ENCODE data around the gene MZT2B. TPM values are rescaled to one million over a fixed set of nuclear protein-coding genes. Genes with fewer than 3 reads are reported as not detected.
A peak's percentile ranks its signal among the peaks of the same experiment; 100 is the strongest.

Gene MZT2B
- total and polyA plus RNA-seq, 2 of the 13 experiments (the other 11 are each of a cell fraction or from before 2014, with no cell fraction given) = 253 to 410 TPM

DNA sequence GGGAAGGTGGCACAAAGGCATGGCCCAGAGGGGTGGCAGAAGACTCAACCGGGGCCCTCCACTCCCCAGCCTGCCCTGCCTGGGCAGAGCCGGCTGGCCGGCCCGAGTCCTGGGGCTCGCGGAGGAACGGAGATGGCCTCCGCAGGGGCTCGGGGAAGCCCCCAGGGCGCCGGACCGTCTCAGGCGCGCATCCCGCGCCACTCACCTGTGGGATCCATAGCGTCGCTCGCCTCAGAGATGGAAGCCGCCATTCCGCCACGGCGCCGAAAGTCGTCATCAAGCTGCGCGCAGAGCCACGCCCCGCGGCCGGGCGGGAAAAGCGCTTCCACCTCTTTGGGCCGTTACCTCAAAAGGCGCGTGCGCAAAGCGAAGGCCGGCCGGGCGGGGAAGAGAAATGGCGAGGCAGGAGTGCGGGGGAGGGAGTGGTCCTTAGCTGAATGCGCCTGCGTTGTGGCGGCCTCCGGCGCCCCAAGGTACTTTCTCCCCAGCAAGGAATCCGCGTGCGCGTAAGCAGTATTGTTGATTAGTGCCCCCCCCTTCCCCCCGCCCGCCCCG lies 660 bp upstream of the MZT2B start, which contains the start of gene SMPD4 (continued):
- no peak; the same call in 1 of the 2 replicates for TF ChIP-seq KLF9 (CRISPR knock-in tag; IDR thresholded peaks at IDR 0.05; ENCODE audit: low read depth)
- TF ChIP-seq, protein P1, sequence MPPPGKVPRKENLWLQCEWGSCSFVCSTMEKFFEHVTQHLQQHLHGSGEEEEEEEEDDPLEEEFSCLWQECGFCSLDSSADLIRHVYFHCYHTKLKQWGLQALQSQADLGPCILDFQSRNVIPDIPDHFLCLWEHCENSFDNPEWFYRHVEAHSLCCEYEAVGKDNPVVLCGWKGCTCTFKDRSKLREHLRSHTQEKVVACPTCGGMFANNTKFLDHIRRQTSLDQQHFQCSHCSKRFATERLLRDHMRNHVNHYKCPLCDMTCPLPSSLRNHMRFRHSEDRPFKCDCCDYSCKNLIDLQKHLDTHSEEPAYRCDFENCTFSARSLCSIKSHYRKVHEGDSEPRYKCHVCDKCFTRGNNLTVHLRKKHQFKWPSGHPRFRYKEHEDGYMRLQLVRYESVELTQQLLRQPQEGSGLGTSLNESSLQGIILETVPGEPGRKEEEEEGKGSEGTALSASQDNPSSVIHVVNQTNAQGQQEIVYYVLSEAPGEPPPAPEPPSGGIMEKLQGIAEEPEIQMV (CRISPR knock-in tag; IDR thresholded peaks at IDR 0.05; ENCODE audit: low read depth) = no peak
- TF ChIP-seq ZC3H4 (CRISPR knock-in tag; IDR thresholded peaks at IDR 0.05; ENCODE audit: borderline replicate concordance) = no peak; the same call in 1 of the 2 replicates
- TF ChIP-seq, protein P2, sequence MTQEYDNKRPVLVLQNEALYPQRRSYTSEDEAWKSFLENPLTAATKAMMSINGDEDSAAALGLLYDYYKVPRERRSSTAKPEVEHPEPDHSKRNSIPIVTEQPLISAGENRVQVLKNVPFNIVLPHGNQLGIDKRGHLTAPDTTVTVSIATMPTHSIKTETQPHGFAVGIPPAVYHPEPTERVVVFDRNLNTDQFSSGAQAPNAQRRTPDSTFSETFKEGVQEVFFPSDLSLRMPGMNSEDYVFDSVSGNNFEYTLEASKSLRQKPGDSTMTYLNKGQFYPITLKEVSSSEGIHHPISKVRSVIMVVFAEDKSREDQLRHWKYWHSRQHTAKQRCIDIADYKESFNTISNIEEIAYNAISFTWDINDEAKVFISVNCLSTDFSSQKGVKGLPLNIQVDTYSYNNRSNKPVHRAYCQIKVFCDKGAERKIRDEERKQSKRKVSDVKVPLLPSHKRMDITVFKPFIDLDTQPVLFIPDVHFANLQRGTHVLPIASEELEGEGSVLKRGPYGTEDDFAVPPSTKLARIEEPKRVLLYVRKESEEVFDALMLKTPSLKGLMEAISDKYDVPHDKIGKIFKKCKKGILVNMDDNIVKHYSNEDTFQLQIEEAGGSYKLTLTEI (CRISPR knock-in tag; conservative IDR thresholded peaks at IDR 0.05) = no peak
- TF ChIP-seq, protein P3, sequence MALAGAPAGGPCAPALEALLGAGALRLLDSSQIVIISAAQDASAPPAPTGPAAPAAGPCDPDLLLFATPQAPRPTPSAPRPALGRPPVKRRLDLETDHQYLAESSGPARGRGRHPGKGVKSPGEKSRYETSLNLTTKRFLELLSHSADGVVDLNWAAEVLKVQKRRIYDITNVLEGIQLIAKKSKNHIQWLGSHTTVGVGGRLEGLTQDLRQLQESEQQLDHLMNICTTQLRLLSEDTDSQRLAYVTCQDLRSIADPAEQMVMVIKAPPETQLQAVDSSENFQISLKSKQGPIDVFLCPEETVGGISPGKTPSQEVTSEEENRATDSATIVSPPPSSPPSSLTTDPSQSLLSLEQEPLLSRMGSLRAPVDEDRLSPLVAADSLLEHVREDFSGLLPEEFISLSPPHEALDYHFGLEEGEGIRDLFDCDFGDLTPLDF (CRISPR knock-in tag; IDR thresholded peaks at IDR 0.05) = peak; percentile 100
- TF ChIP-seq CBX5 (CRISPR knock-in tag; IDR thresholded peaks at IDR 0.05; ENCODE audit: borderline replicate concordance) = peak; percentile 42; the same call in 1 of the 2 replicates
- TF ChIP-seq, protein P4, sequence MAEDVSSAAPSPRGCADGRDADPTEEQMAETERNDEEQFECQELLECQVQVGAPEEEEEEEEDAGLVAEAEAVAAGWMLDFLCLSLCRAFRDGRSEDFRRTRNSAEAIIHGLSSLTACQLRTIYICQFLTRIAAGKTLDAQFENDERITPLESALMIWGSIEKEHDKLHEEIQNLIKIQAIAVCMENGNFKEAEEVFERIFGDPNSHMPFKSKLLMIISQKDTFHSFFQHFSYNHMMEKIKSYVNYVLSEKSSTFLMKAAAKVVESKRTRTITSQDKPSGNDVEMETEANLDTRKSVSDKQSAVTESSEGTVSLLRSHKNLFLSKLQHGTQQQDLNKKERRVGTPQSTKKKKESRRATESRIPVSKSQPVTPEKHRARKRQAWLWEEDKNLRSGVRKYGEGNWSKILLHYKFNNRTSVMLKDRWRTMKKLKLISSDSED (CRISPR knock-in tag; IDR thresholded peaks at IDR 0.05) = no peak
- no peak for TF ChIP-seq ADNP (CRISPR knock-in tag; IDR thresholded peaks at IDR 0.05)
- peak; percentile 76; the same call in 1 of the 2 replicates for TF ChIP-seq IRX3 (CRISPR knock-in tag; IDR thresholded peaks at IDR 0.05; ENCODE audit: borderline replicate concordance, low read depth)
- TF ChIP-seq RBM39 (IDR thresholded peaks at IDR 0.05; ENCODE audit: low read depth, low read length, poor library complexity, severe bottlenecking) = no peak
- no peak for TF ChIP-seq FOXP1 (IDR thresholded peaks at IDR 0.05)
- TF ChIP-seq FOXP1 (CRISPR knock-in tag; IDR thresholded peaks at IDR 0.05) = no peak
- TF ChIP-seq, protein P5, sequence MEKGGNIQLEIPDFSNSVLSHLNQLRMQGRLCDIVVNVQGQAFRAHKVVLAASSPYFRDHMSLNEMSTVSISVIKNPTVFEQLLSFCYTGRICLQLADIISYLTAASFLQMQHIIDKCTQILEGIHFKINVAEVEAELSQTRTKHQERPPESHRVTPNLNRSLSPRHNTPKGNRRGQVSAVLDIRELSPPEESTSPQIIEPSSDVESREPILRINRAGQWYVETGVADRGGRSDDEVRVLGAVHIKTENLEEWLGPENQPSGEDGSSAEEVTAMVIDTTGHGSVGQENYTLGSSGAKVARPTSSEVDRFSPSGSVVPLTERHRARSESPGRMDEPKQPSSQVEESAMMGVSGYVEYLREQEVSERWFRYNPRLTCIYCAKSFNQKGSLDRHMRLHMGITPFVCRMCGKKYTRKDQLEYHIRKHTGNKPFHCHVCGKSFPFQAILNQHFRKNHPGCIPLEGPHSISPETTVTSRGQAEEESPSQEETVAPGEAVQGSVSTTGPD (CRISPR knock-in tag; IDR thresholded peaks at IDR 0.05) = no peak
- TF ChIP-seq GZF1 (CRISPR knock-in tag; IDR thresholded peaks at IDR 0.05) = peak; percentile 44
- no peak for TF ChIP-seq SIX1 (CRISPR knock-in tag; IDR thresholded peaks at IDR 0.05; ENCODE audit: borderline replicate concordance)
- TF ChIP-seq RXRB (CRISPR knock-in tag; IDR thresholded peaks at IDR 0.05; ENCODE audit: borderline replicate concordance) = 0 out of 2 replicates have a peak, but pooled peaks have one; percentile 30
- no peak for TF ChIP-seq HNRNPH1 (optimal IDR thresholded peaks at IDR 0.05; ENCODE audit: low read depth, low read length)
- TF ChIP-seq ZNF180 (CRISPR knock-in tag; IDR thresholded peaks at IDR 0.05; ENCODE audit: borderline replicate concordance, low read depth) = no peak
- TF ChIP-seq, protein P6, sequence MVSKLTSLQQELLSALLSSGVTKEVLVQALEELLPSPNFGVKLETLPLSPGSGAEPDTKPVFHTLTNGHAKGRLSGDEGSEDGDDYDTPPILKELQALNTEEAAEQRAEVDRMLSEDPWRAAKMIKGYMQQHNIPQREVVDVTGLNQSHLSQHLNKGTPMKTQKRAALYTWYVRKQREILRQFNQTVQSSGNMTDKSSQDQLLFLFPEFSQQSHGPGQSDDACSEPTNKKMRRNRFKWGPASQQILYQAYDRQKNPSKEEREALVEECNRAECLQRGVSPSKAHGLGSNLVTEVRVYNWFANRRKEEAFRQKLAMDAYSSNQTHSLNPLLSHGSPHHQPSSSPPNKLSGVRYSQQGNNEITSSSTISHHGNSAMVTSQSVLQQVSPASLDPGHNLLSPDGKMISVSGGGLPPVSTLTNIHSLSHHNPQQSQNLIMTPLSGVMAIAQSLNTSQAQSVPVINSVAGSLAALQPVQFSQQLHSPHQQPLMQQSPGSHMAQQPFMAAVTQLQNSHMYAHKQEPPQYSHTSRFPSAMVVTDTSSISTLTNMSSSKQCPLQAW (CRISPR knock-in tag; IDR thresholded peaks at IDR 0.05) = 0 out of 2 replicates have a peak, but pooled peaks have one; percentile 75
- no peak for TF ChIP-seq GTF3A (CRISPR knock-in tag; conservative IDR thresholded peaks at IDR 0.05)
- TF ChIP-seq ZKSCAN8 (CRISPR knock-in tag; IDR thresholded peaks at IDR 0.05; ENCODE audit: borderline replicate concordance) = no peak
- TF ChIP-seq POLR2AphosphoS5 (IDR thresholded peaks at IDR 0.05; ENCODE audit: low read depth, low read length) = peak; percentile 72

Measured in HepG2 (cell line).